CD14-positive monocyte (primary cell): Measurements from ENCODE around the gene PPP1R3G. TPM values are rescaled to one million over a fixed set of nuclear protein-coding genes. Genes with fewer than 3 reads are reported as not detected.
A peak's percentile ranks its signal among the peaks of the same experiment; 100 is the strongest.

ENCODE experiments used
- DNase-seq, 3 donors: peaks; one replicate each; pipeline ENCODE4 v3.0.0-alpha.2; 2011 to 2022
- H2AFZ ChIP-seq: 2 replicates; pipeline ENCODE4 v1.6.0; 2012; ENCODE audit warnings: mild to moderate bottlenecking, low read depth, low read length, inconsistent platforms; ENCODE audit not compliant: insufficient read depth, poor library complexity, severe bottlenecking
- H3K27ac ChIP-seq, 2 donors: 1 replicate in 1 of 2; 2 replicates in 1 of 2; pipeline ENCODE4 v1.5.1; 2012 to 2013; ENCODE audit warnings: low read length in 2 of 2, control low read depth in 1 of 2, inconsistent platforms in 1 of 2, low read depth in 1 of 2, mild to moderate bottlenecking in 1 of 2
- H3K27me3 ChIP-seq, 2 donors: one replicate each; pipeline versions ENCODE4 v1.6.0 to v1.6.1; 2011 to 2013; ENCODE audit warnings: low read length in 2 of 2; ENCODE audit not compliant: control insufficient read depth in 2 of 2, insufficient read depth in 2 of 2
- H3K36me3 ChIP-seq, 2 donors: replicated peaks in 1 of 2; 1 replicate in 1 of 2; 2 replicates in 1 of 2; pipeline versions ENCODE4 v1.5.1 to v1.6.1; 2012 to 2013; ENCODE audit warnings: low read length in 2 of 2, control low read depth in 1 of 2, inconsistent platforms in 1 of 2, mild to moderate bottlenecking in 1 of 2; ENCODE audit not compliant: insufficient read depth in 2 of 2, control insufficient read depth in 1 of 2
- H3K4me1 ChIP-seq, 2 donors: 1 replicate in 1 of 2; 2 replicates in 1 of 2; pipeline versions ENCODE4 v1.5.1 to v1.6.1; 2012 to 2013; ENCODE audit warnings: low read length in 2 of 2, control low read depth in 1 of 2, inconsistent platforms in 1 of 2, mild to moderate bottlenecking in 1 of 2, moderate library complexity in 1 of 2; ENCODE audit not compliant: insufficient read depth in 2 of 2, control insufficient read depth in 1 of 2
- H3K4me2 ChIP-seq: replicated peaks from 2 replicates; pipeline ENCODE3; 2012; ENCODE audit warnings: low read length, moderate library complexity, mild to moderate bottlenecking; ENCODE audit not compliant: poor library complexity, severe bottlenecking; ENCODE audit errors: extremely low read depth
- H3K4me3 ChIP-seq, 3 experiments: fragments of 200-600 bp in 1 of 3; sonication (generic) in 1 of 3; replicated peaks in 1 of 3; 1 replicate in 2 of 3; 2 replicates in 1 of 3; pipeline ENCODE4 v1.5.1; 2011 to 2013; ENCODE audit warnings: low read length in 3 of 3, mild to moderate bottlenecking in 3 of 3, control low read depth in 2 of 3, low read depth in 2 of 3, inconsistent platforms in 1 of 3, moderate library complexity in 1 of 3
- H3K79me2 ChIP-seq: 2 replicates; pipeline ENCODE4 v1.6.0; 2012; ENCODE audit warnings: mild to moderate bottlenecking, control low read depth, inconsistent platforms, low read length, moderate library complexity; ENCODE audit not compliant: insufficient read depth
- H3K9ac ChIP-seq: 2 replicates; pipeline ENCODE4 v1.6.0; 2017; ENCODE audit warnings: low read length, mild to moderate bottlenecking; ENCODE audit not compliant: insufficient read depth, poor library complexity, severe bottlenecking
- H3K9me3 ChIP-seq, 2 donors: replicated peaks in 1 of 2; 1 replicate in 1 of 2; 2 replicates in 1 of 2; pipeline versions ENCODE4 v1.5.1 to v1.6.1; 2012 to 2013; ENCODE audit warnings: low read length in 2 of 2, control low read depth in 1 of 2; ENCODE audit not compliant: control insufficient read depth in 1 of 2, insufficient read depth in 1 of 2
- H4K20me1 ChIP-seq: 2 replicates; pipeline ENCODE4 v1.6.0; 2012; ENCODE audit warnings: mild to moderate bottlenecking, low read length, control low read depth, moderate library complexity; ENCODE audit not compliant: insufficient read depth
- H3K27ac Mint-ChIP-seq, 7 donors: one replicate each; pipeline ENCODE4 v1.8.0; 2020; ENCODE audit warnings: mild to moderate bottlenecking in 7 of 7, mixed read lengths in 7 of 7, moderate library complexity in 6 of 7, inconsistent platforms in 2 of 7
- H3K27me3 Mint-ChIP-seq, 3 donors: one replicate each; pipeline ENCODE4 v1.8.0; 2021 to 2022; ENCODE audit warnings: low read depth in 3 of 3, mild to moderate bottlenecking in 3 of 3, mixed read lengths in 3 of 3, moderate library complexity in 3 of 3, inconsistent platforms in 1 of 3
- H3K36me3 Mint-ChIP-seq, 2 donors: one replicate each; pipeline ENCODE4 v1.8.0; 2020; ENCODE audit warnings: mixed read lengths in 2 of 2, inconsistent platforms in 1 of 2, mild to moderate bottlenecking in 1 of 2
- H3K4me1 Mint-ChIP-seq: one replicate; pipeline ENCODE4 v1.8.0; 2020; ENCODE audit warnings: mild to moderate bottlenecking, mixed read lengths
- H3K4me3 Mint-ChIP-seq, 2 donors: one replicate each; pipeline ENCODE4 v1.8.0; 2020; ENCODE audit warnings: mild to moderate bottlenecking in 2 of 2, mixed read lengths in 2 of 2, moderate library complexity in 1 of 2
- H3K9me3 Mint-ChIP-seq, 7 donors: one replicate each; pipeline ENCODE4 v1.8.0; 2020 to 2022; ENCODE audit warnings: mixed read lengths in 7 of 7, mild to moderate bottlenecking in 6 of 7, moderate library complexity in 6 of 7, inconsistent platforms in 2 of 7
- WGBS: methylation state at CpG from one replicate; pipeline ENCODE4 v1.1.5; 2013; ENCODE audit warnings: missing lambda C conversion rate; ENCODE audit not compliant: insufficient coverage; 5-methylcytosine and 5-hydroxymethylcytosine counted together
- intact Hi-C, 2 donors: fragments of 100-400 bp; cut with micrococcal nuclease; formaldehyde crosslinking; loops; one replicate each; pipeline versions ENCODE4 v1.15.0 to v1.15.1; 2023
- polyA plus RNA-seq, 3 donors: library from polyadenylated mRNA; depleted of rRNA in 1 of 3; unstranded in 2 of 3; stranded (reverse) in 1 of 3; fragments of 300-500 nt in 2 of 3; fragments of >200 nt in 1 of 3; fragmentation: Illumina TruSeq in 2 of 3; gene quantifications; 1 replicate in 2 of 3; 2 replicates in 1 of 3; pipeline ENCODE4 v1.2.3, GENCODE V29; 2012 to 2021
- TF ChIP-seq, protein P1 (sequence below): fragments of 200-600 bp; IDR thresholded peaks from one replicate; pipeline ENCODE4 v1.8.0; 2022; ENCODE audit warnings: antibody characterized with exemption, mild to moderate bottlenecking

Gene PPP1R3G
- polyA plus RNA-seq, 3 donors, result 0.13 to 0.15 (median 0.13) TPM

DNA sequence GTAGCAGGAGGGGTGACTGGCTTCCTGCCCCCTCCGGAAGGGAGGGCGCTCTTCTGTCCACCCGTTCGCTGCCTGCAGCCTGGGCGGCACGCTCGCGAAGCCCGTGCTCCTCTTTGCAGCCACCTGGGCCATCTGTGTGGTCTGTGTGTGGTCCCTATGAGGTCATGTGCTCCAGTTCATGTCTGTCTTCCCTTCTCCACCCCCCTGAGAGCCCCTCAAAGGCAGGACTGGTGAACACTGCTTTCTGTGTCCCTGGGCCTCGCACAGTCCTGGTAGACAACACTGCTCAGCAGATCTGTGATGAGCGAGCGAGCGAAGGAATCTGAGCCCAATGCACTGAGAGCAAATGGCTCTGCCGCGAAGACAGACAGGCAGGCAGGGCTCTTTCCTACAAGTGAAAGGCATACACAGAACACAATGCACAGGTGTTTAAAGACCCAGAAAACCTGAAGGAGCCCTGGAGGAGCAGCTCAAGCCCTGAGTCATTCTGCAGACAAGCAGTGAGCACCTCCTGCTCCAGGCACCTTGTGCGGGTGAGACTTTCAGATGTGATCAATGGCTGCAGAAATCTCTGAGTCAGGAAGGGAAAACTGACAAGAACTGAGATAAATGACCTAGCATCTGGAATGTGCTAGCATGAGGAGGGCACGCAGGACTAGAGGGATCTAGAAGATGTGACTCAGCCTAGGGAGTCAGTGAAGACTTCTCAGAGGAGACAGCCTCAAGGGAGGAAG is 27.1 kb downstream of the PPP1R3G start:
- peaks cover 0 to 4% of the 10 kb centered on the region in 2 donors for H3K36me3 Mint-ChIP-seq
- WGBS, result 87% methylated on average over 9 of the region's 17 CpGs

GRCh38 chr6:5113096-5113495 is 28.0 kb downstream of the PPP1R3G start:
- H3K27ac ChIP-seq, result no peak overlapping the region
- H3K36me3 ChIP-seq, result no peaks in the 10 kb centered on the region
- Mint-ChIP-seq H3K27me3 (peaks cover 0 to 1% (median 0%) of the 10 kb centered on the region in 3 donors), H3K9me3 (peaks cover 0 to 1% (median 0%) of the 10 kb centered on the region in 7 donors), H3K4me1 (peaks cover 8% of the 10 kb centered on the region), H3K27ac (no peak overlapping the region), H3K36me3 (peaks cover 0 to 4% of the 10 kb centered on the region in 2 donors), H3K4me3 (no peak overlapping the region)
- no peak overlapping the region for H3K9ac ChIP-seq
- H3K4me1 ChIP-seq, result no peaks in the 10 kb centered on the region
- H3K79me2 ChIP-seq, result no peaks in the 10 kb centered on the region
- no peak overlapping the region for H3K4me3 ChIP-seq
- H4K20me1 ChIP-seq, result no peaks in the 10 kb centered on the region
- no peak for DNase-seq
- WGBS, result 98% methylated on average over 4 of the region's 13 CpGs
- H3K9me3 ChIP-seq, result no peaks in the 10 kb centered on the region
- TF ChIP-seq, protein P1, sequence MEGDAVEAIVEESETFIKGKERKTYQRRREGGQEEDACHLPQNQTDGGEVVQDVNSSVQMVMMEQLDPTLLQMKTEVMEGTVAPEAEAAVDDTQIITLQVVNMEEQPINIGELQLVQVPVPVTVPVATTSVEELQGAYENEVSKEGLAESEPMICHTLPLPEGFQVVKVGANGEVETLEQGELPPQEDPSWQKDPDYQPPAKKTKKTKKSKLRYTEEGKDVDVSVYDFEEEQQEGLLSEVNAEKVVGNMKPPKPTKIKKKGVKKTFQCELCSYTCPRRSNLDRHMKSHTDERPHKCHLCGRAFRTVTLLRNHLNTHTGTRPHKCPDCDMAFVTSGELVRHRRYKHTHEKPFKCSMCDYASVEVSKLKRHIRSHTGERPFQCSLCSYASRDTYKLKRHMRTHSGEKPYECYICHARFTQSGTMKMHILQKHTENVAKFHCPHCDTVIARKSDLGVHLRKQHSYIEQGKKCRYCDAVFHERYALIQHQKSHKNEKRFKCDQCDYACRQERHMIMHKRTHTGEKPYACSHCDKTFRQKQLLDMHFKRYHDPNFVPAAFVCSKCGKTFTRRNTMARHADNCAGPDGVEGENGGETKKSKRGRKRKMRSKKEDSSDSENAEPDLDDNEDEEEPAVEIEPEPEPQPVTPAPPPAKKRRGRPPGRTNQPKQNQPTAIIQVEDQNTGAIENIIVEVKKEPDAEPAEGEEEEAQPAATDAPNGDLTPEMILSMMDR, result no peak
- H2AFZ ChIP-seq, result no peak overlapping the region
- intact Hi-C loops, result no loop called here
- H3K4me2 ChIP-seq, result no peak overlapping the region
- no peaks in the 10 kb centered on the region for H3K27me3 ChIP-seq

More for the DNA sequence above, 27.1 kb downstream of the PPP1R3G start:
- no peaks in the 10 kb centered on the region for H3K4me1 ChIP-seq
- H3K4me3 ChIP-seq, result no peak overlapping the region
- H3K9me3 Mint-ChIP-seq, result peaks cover 0 to 1% (median 0%) of the 10 kb centered on the region in 7 donors
- TF ChIP-seq, protein P1, result no peak
- peak overlapping the region in 2 of 7 donors; percentile 8 to 44 for H3K27ac Mint-ChIP-seq
- H3K27me3 ChIP-seq, result no peaks in the 10 kb centered on the region
- peaks cover 8% of the 10 kb centered on the region for H3K4me1 Mint-ChIP-seq
- no peaks in the 10 kb centered on the region for H4K20me1 ChIP-seq
- H3K9me3 ChIP-seq, result no peaks in the 10 kb centered on the region
- no peaks in the 10 kb centered on the region for H3K79me2 ChIP-seq
- no peaks in the 10 kb centered on the region for H3K36me3 ChIP-seq
- peaks cover 0 to 1% (median 0%) of the 10 kb centered on the region in 3 donors for H3K27me3 Mint-ChIP-seq
- DNase-seq, result no peak
- H3K4me3 Mint-ChIP-seq, result no peak overlapping the region
- intact Hi-C loops, result no loop called here
- H3K27ac ChIP-seq, result no peak overlapping the region
- no peak overlapping the region for H2AFZ ChIP-seq
- H3K4me2 ChIP-seq, result no peak overlapping the region
- H3K9ac ChIP-seq, result no peak overlapping the region
